Upper lobe of left lung (tissue), 4 donors: Measurements from ENCODE around the gene LCN9.

ENCODE experiments used
- CTCF ChIP-seq, 6 experiments: fragments of 450-650 bp in 4 of 6; fragments of 200-600 bp in 2 of 6; sonication (generic) in 2 of 6; IDR thresholded peaks; one replicate each; pipeline ENCODE4 v1.5.1; 2016 to 2019; ENCODE audit warnings: antibody characterized with exemption in 6 of 6
- POLR2A ChIP-seq, 4 donors: fragments of 450-650 bp; IDR thresholded peaks; one replicate each; pipeline ENCODE4 v1.5.1; 2016 to 2017; ENCODE audit warnings: antibody characterized with exemption in 4 of 4, mild to moderate bottlenecking in 2 of 4

- TF ChIP-seq CTCF (IDR thresholded peaks at IDR 0.05) (no peak), POLR2A (IDR thresholded peaks at IDR 0.05) (no peak)
These were observed 35.7 kb downstream of the LCN9 start for GRCh38 chr9:135698767-135699166.
